Activated CD4-positive, alpha-beta T cell treated with anti-CD3 and anti-CD28 coated beads for 4 hours (primary cell): ENCODE data around the gene SLC12A4.
"Not testable (repeated sequence)": the region's sequence is repeated elsewhere in the genome, so short reads cannot be mapped to it uniquely, and the experiment has no call there.

Experiments
- DNase-seq, 2 donors: peaks; one replicate each; pipeline ENCODE4 v3.0.0-alpha.2; 2020

Gene SLC12A4

GRCh38 chr16:67924140-67924906 is 44.1 kb downstream of the SLC12A4 start:
- DNase-seq: no peak

GRCh38 chr16:67923414-67924116 is 44.9 kb downstream of the SLC12A4 start:
- DNase-seq: no peak

- no peak for DNase-seq
These were observed 45.7 kb downstream of the SLC12A4 start for GRCh38 chr16:67922740-67923139.

GRCh38 chr16:67922221-67922620 is 46.2 kb downstream of the SLC12A4 start:
- DNase-seq: no peak

GRCh38 chr16:67919622-67920221 is 48.7 kb downstream of the SLC12A4 start:
- DNase-seq: no peak

- peak; percentile 44 to 51 for DNase-seq
These were observed 50.6 kb downstream of the SLC12A4 start for GRCh38 chr16:67917852-67918236.

- no peak for DNase-seq
These were observed 51.1 kb downstream of the SLC12A4 start for GRCh38 chr16:67917140-67917851.

GRCh38 chr16:67915831-67916723 is 52.4 kb downstream of the SLC12A4 start:
- no peak for DNase-seq

- not testable (repeated sequence) for DNase-seq
These were observed 53.0 kb downstream of the SLC12A4 start for GRCh38 chr16:67915496-67915769.

GRCh38 chr16:67914758-67915495 is 53.5 kb downstream of the SLC12A4 start:
- no peak for DNase-seq

- no peak for DNase-seq
These were observed 58.3 kb downstream of the SLC12A4 start for GRCh38 chr16:67910158-67910557.

GRCh38 chr16:67909056-67909742 is 59.2 kb downstream of the SLC12A4 start:
- DNase-seq: no peak

- no peak for DNase-seq
These were observed 60.8 kb downstream of the SLC12A4 start for GRCh38 chr16:67907397-67908180.

GRCh38 chr16:67902831-67903230 is 65.6 kb downstream of the SLC12A4 start:
- no peak for DNase-seq

GRCh38 chr16:67901734-67902133 is 66.7 kb downstream of the SLC12A4 start:
- DNase-seq: no peak

- no peak for DNase-seq
These were observed 71.2 kb downstream of the SLC12A4 start for GRCh38 chr16:67897231-67897630.

- DNase-seq: no peak
These were observed 74.6 kb downstream of the SLC12A4 start for GRCh38 chr16:67893743-67894399.
